SK-N-SH treated with all-trans-retinoic acid at 6 μM for 48 hours (cell line): Measurements from ENCODE around the gene ST14.

ENCODE experiments used
- ARNTL ChIP-seq: fragments of 450-650 bp; formaldehyde crosslinking; IDR thresholded peaks from 2 replicates; pipeline ENCODE4 v1.5.0; 2020; ENCODE audit warnings: low read depth, mild to moderate bottlenecking, moderate library complexity, borderline replicate concordance
- ZC3H10 ChIP-seq: fragments of 250-450 bp; sonication (Bioruptor Pico); IDR thresholded peaks from 2 replicates; pipeline ENCODE4 v1.5.1; 2021; ENCODE audit warnings: mild to moderate bottlenecking, moderate library complexity
- ZFP3 ChIP-seq: fragments of 250-450 bp; sonication (Bioruptor Pico); IDR thresholded peaks from 2 replicates; pipeline ENCODE4 v1.5.0; 2020; ENCODE audit warnings: mild to moderate bottlenecking, moderate library complexity
- ZNF70 ChIP-seq: fragments of 450-650 bp; formaldehyde crosslinking; IDR thresholded peaks from 2 replicates; pipeline ENCODE4 v1.5.0; 2020; ENCODE audit warnings: mild to moderate bottlenecking, moderate library complexity

DNA sequence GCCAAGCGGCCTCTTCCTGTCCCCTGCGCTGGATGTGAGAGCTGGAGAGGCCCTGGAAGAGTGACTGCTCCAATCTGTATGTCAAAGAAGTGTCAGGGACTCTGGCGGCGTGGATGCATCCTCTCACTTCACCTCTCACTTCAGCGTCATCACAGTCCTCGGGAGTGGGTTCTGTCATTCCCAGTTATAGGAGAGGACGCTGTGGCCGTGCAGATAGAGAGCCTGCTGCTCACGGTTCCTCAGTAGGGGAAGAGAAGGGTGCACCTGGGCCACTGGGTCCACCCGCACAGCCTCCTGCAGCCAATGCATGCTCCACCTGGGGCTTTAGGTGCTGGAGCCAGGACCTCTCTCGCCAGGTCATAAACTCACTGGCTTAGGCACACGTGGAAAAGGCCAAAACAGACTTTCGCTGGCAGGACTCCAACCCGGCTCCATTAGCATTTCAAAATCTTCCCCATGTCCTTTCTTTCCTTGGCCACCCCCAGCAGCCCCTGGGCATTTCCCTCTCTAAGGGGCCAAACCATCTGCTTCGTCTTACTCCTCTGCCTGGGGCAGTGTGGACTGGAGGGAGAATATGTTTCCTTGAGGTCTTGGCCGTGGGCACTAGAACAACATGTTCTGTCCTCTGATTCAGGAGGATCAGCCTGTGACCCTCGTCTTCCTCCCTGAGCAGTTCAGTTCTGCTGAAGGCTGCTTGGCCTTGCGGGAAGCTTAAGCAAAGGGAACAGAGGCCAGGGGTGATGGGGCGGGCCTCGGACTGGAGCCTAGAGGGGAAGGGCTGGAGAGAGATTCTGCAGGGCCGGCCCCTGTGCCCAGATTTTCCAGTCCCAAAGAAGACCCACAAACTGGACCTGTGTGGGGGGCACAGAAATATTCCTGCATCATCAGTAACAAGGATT lies 57.8 kb downstream of the ST14 start:
- TF ChIP-seq ZFP3 (CRISPR knock-in tag) (no peak), ARNTL (CRISPR knock-in tag) (no peak), ZNF70 (CRISPR knock-in tag) (no peak), ZC3H10 (no peak)
